Keratinocyte (primary cell): Measurements from ENCODE around the gene SCUBE1. TPM values are rescaled to one million over a fixed set of nuclear protein-coding genes. Genes with fewer than 3 reads are reported as not detected.

ENCODE experiments used
- DNase-seq: peaks from one replicate; pipeline ENCODE4 v3.0.0-alpha.2; 2011; ENCODE audit warnings: low read depth, missing footprints, low spot score
- FAIRE-seq: peaks from 2 replicates; lab custom pipeline; 2011; peaks lifted over from hg19 to GRCh38; lab: Jason Lieb, UNC
- H2AFZ ChIP-seq: 2 replicates; pipeline ENCODE4 v1.6.0; 2012; ENCODE audit warnings: low read length, control low read depth, inconsistent platforms; ENCODE audit not compliant: control insufficient read depth
- H3K27ac ChIP-seq: 2 replicates; pipeline ENCODE4 v1.5.1; 2011; ENCODE audit warnings: low read length; ENCODE audit not compliant: control insufficient read depth, insufficient read depth
- H3K27me3 ChIP-seq: 3 replicates; pipeline ENCODE4 v1.6.0; 2011; ENCODE audit warnings: low read length; ENCODE audit not compliant: control insufficient read depth, insufficient read depth; ENCODE audit errors: extremely low read depth
- H3K36me3 ChIP-seq, 2 experiments: 2 replicates in 1 of 2; 3 replicates in 1 of 2; pipeline ENCODE4 v1.5.1; 2011; ENCODE audit warnings: low read length in 2 of 2, mild to moderate bottlenecking in 1 of 2; ENCODE audit not compliant: control insufficient read depth in 2 of 2, insufficient read depth in 2 of 2; ENCODE audit errors: extremely low read depth in 1 of 2
- H3K4me1 ChIP-seq: 3 replicates; pipeline ENCODE4 v1.5.1; 2011; ENCODE audit warnings: low read length; ENCODE audit not compliant: control insufficient read depth, insufficient read depth; ENCODE audit errors: extremely low read depth
- H3K4me2 ChIP-seq: 3 replicates; pipeline ENCODE4 v1.6.0; 2011; ENCODE audit warnings: low read depth, low read length; ENCODE audit not compliant: control insufficient read depth, insufficient read depth; ENCODE audit errors: extremely low read depth
- H3K4me3 ChIP-seq, 3 experiments: fragments of 200-600 bp in 1 of 3; sonication (generic) in 1 of 3; 2 replicates in 2 of 3; 3 replicates in 1 of 3; pipeline ENCODE4 v1.5.1; 2011 to 2016; ENCODE audit warnings: low read length in 3 of 3, mild to moderate bottlenecking in 3 of 3, control low read depth in 2 of 3, inconsistent platforms in 1 of 3, low read depth in 1 of 3, mixed read lengths in 1 of 3, mixed run types in 1 of 3, moderate library complexity in 1 of 3; ENCODE audit not compliant: control insufficient read depth in 2 of 3, insufficient read depth in 2 of 3; ENCODE audit errors: extremely low read depth in 1 of 3
- H3K79me2 ChIP-seq: 2 replicates; pipeline ENCODE4 v1.6.0; 2012; ENCODE audit warnings: low read length; ENCODE audit not compliant: control insufficient read depth, insufficient read depth
- H3K9ac ChIP-seq: 3 replicates; pipeline ENCODE4 v1.6.0; 2011; ENCODE audit warnings: low read length; ENCODE audit not compliant: control insufficient read depth, insufficient read depth; ENCODE audit errors: extremely low read depth
- H3K9me1 ChIP-seq: 3 replicates; pipeline ENCODE4 v1.6.0; 2011; ENCODE audit warnings: low read length; ENCODE audit not compliant: control insufficient read depth, insufficient read depth; ENCODE audit errors: extremely low read depth
- H3K9me3 ChIP-seq: 2 replicates; pipeline ENCODE4 v1.5.1; 2012; ENCODE audit warnings: low read depth, low read length; ENCODE audit not compliant: control insufficient read depth
- H4K20me1 ChIP-seq: 3 replicates; pipeline ENCODE4 v1.6.0; 2011; ENCODE audit warnings: low read length; ENCODE audit not compliant: control insufficient read depth, insufficient read depth; ENCODE audit errors: extremely low read depth
- EZH2 ChIP-seq: IDR thresholded peaks from one replicate; pipeline ENCODE4 v1.6.1; 2012; ENCODE audit warnings: inconsistent platforms, mild to moderate bottlenecking, low read length, moderate library complexity
- dilution Hi-C: fragments of 300-500 bp; cut with MboI; formaldehyde crosslinking; loops from one replicate; pipeline ENCODE4 v1.7.0; 2020; ENCODE audit warnings: low sequenced_read_pairs; ENCODE audit not compliant: extremely low pct_ligation_motif_present
- polyA plus RNA-seq, 5 experiments: library from polyadenylated mRNA; depleted of rRNA in 3 of 5; stranded (reverse) in 3 of 5; stranded (forward) in 1 of 5; unstranded in 1 of 5; fragments of >200 nt; gene quantifications; 1 replicate in 1 of 5; 2 replicates in 3 of 5; 3 replicates in 1 of 5; pipeline versions ENCODE4 v1.2.1 to v1.2.3, GENCODE V29; 2011 to 2012; ENCODE audit warnings: missing spikeins in 2 of 5, low read depth in 1 of 5, low replicate concordance in 1 of 5
- TF ChIP-seq, protein P1 (sequence below), 3 experiments: IDR thresholded peaks in 1 of 3; conservative IDR thresholded peaks in 1 of 3; optimal IDR thresholded peaks in 1 of 3; 2 replicates in 2 of 3; 3 replicates in 1 of 3; pipeline versions ENCODE3 to v1.5.1; 2011; ENCODE audit warnings: low read length in 3 of 3, mild to moderate bottlenecking in 3 of 3, moderate library complexity in 2 of 3, control low read depth in 1 of 3, inconsistent platforms in 1 of 3; ENCODE audit not compliant: insufficient read depth in 2 of 3; ENCODE audit errors: extremely low read depth in 1 of 3

Gene SCUBE1
- polyA plus RNA-seq, 1 donor (not counting 4 experiments of a cell fraction or from before 2014, with no cell fraction given) = not detected

DNA sequence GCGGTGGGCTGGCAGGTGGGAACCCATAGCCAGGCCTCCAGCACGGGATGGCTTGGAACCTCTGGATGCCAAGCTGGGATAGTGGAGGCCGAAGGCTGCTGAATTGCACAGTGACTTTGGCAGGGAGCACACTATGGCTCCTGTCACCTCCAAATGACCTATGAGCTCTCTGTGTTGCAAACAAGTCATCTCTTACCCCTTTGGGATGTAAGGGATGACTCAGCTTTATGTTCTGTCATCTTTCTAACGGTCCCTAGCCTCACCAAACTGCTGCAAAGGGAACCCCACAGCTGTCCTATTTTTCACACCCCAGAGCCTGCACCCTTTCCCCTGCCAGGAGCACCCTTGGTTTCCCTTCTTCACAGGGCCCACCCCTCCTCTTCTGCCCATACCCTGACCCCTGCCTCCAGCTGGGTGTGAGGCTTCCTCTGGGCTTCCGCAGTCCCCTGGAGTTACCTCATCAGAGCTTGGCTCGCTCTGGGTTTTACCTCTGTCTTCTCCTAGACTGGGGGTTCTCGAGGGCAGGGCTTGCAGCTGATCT, 2.7 kb upstream of the SCUBE1 start:
- Histone ChIP-seq H3K9ac (no peak overlapping the region), H4K20me1 (no peaks in the 10 kb centered on the region), H3K79me2 (no peaks in the 10 kb centered on the region), H3K4me3 (no peak overlapping the region), H3K9me3 (no peaks in the 10 kb centered on the region), H3K36me3 (no peaks in the 10 kb centered on the region), H3K9me1 (no peaks in the 10 kb centered on the region), H3K4me1 (no peaks in the 10 kb centered on the region), H2AFZ (no peak overlapping the region), H3K27ac (no peak overlapping the region), H3K4me2 (no peak overlapping the region), H3K27me3 (peaks cover 51% of the 10 kb centered on the region)
- DNase-seq (no peak), FAIRE-seq (no peak)
- dilution Hi-C loops = no loop called here
- TF ChIP-seq, protein P1, sequence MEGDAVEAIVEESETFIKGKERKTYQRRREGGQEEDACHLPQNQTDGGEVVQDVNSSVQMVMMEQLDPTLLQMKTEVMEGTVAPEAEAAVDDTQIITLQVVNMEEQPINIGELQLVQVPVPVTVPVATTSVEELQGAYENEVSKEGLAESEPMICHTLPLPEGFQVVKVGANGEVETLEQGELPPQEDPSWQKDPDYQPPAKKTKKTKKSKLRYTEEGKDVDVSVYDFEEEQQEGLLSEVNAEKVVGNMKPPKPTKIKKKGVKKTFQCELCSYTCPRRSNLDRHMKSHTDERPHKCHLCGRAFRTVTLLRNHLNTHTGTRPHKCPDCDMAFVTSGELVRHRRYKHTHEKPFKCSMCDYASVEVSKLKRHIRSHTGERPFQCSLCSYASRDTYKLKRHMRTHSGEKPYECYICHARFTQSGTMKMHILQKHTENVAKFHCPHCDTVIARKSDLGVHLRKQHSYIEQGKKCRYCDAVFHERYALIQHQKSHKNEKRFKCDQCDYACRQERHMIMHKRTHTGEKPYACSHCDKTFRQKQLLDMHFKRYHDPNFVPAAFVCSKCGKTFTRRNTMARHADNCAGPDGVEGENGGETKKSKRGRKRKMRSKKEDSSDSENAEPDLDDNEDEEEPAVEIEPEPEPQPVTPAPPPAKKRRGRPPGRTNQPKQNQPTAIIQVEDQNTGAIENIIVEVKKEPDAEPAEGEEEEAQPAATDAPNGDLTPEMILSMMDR (optimal IDR thresholded peaks at IDR 0.05 in 1 of 3, IDR thresholded peaks at IDR 0.05 in 1 of 3, conservative IDR thresholded peaks at IDR 0.05 in 1 of 3; ENCODE audit: extremely low read depth in 1 of 3, insufficient read depth in 2 of 3, low read length in 3 of 3) = no peak
- no peak for TF ChIP-seq EZH2

GRCh38 chr22:43345356-43345755, 2.2 kb upstream of the SCUBE1 start:
- no peak for DNase-seq
- no peak for FAIRE-seq
- no peaks in the 10 kb centered on the region for H3K4me1 ChIP-seq

More at GRCh38 chr22:43345356-43345755, 2.2 kb upstream of the SCUBE1 start:
- peaks cover 56% of the 10 kb centered on the region for H3K27me3 ChIP-seq
- no peaks in the 10 kb centered on the region for H3K9me1 ChIP-seq
- H3K4me3 ChIP-seq = no peak overlapping the region
- H3K4me2 ChIP-seq = no peak overlapping the region
- no peaks in the 10 kb centered on the region for H3K79me2 ChIP-seq
- H3K9ac ChIP-seq = no peak overlapping the region
- H3K36me3 ChIP-seq = no peaks in the 10 kb centered on the region
- H3K27ac ChIP-seq = no peak overlapping the region
- no peaks in the 10 kb centered on the region for H3K9me3 ChIP-seq
- dilution Hi-C loops = no loop called here
- no peak overlapping the region for H2AFZ ChIP-seq
- H4K20me1 ChIP-seq = no peaks in the 10 kb centered on the region
- no peak for TF ChIP-seq EZH2
- TF ChIP-seq, protein P1 (optimal IDR thresholded peaks at IDR 0.05 in 1 of 3, IDR thresholded peaks at IDR 0.05 in 1 of 3, conservative IDR thresholded peaks at IDR 0.05 in 1 of 3; ENCODE audit: extremely low read depth in 1 of 3, insufficient read depth in 2 of 3, low read length in 3 of 3) = no peak
